Large intestine (tissue), 3 donors: Measurements from ENCODE around the gene COL9A3. TPM values are rescaled to one million over a fixed set of nuclear protein-coding genes. Genes with fewer than 3 reads are reported as not detected.

Source experiments
- DNase-seq, 2 donors: peaks; one replicate each; pipeline versions ENCODE4 v3.0.0 to v3.0.0-alpha.2; 2013
- H3K27ac ChIP-seq: one replicate; pipeline ENCODE4 v1.5.1; 2013; ENCODE audit warnings: low read length
- H3K27me3 ChIP-seq: 2 replicates; pipeline ENCODE4 v1.6.1; 2013; ENCODE audit warnings: low read length; ENCODE audit not compliant: control insufficient read depth, insufficient read depth
- H3K36me3 ChIP-seq: 2 replicates; pipeline ENCODE4 v1.6.1; 2013; ENCODE audit warnings: low read length; ENCODE audit not compliant: control insufficient read depth, insufficient read depth
- H3K4me1 ChIP-seq: one replicate; pipeline ENCODE4 v1.6.1; 2013; ENCODE audit warnings: low read length; ENCODE audit not compliant: control insufficient read depth, insufficient read depth
- H3K4me3 ChIP-seq: one replicate; pipeline ENCODE4 v1.5.1; 2013; ENCODE audit warnings: low read length
- H3K9me3 ChIP-seq: one replicate; pipeline ENCODE4 v1.6.1; 2013; ENCODE audit warnings: mild to moderate bottlenecking, low read depth, low read length, moderate library complexity; ENCODE audit not compliant: control insufficient read depth
- WGBS: methylation state at CpG from one replicate; pipeline ENCODE4 v1.1.5; 2013; ENCODE audit warnings: low lambda C conversion rate; ENCODE audit not compliant: insufficient coverage; 5-methylcytosine and 5-hydroxymethylcytosine counted together
- polyA plus RNA-seq: library from polyadenylated mRNA; unstranded; fragments of 120-200 nt; gene quantifications from one replicate; pipeline ENCODE4 v1.2.1, GENCODE V29; 2013

Gene COL9A3
- polyA plus RNA-seq, 1 donor, result 14.1 TPM

DNA sequence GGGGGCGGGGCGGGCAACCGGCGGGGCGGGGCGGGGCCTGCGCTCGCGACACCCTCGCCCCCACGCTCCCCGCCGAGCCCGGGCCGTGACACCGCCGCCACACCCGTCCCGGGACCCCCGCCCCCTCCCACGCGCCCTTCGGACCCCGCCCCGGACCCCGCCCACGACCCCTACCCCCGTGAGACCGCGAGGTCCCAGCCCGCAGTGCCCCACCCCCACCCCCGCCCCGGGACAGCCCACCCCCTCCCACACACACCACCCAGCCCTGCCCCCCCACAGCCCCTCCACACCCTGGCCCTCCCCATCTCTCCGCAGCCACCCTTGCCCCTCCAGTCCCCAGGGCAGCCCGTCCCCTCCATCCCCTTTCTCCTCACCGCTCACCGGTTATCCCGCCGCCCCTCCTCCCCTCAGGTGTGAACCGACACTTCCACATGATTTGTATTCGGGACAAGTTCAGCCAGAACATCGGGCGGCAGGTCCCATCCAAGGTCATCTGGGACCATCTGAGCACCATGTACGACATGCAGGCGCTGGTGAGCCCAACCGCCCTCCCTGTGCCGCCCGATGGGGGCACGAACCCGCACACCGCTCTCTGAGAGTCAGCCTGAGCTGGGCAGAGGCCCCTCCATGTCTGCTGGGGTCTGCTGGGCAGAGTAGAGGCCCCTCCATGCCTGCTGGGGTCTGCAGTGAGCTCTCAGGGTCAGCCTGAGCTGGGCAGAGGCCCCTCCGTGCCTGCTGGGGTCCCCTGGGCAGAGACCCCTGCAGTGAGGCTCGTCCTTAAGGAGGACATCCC, 20.0 kb upstream of the COL9A3 start:
- no peak overlapping the region for H3K27ac ChIP-seq
- WGBS, result no CpG with 5 or more reads among the region's 53 CpGs
- peaks cover 34% of the 10 kb centered on the region for H3K4me1 ChIP-seq
- H3K27me3 ChIP-seq, result no peaks in the 10 kb centered on the region
- H3K36me3 ChIP-seq, result peaks cover 39% of the 10 kb centered on the region
- DNase-seq, result no peak
- H3K9me3 ChIP-seq, result no peaks in the 10 kb centered on the region
- H3K4me3 ChIP-seq, result peak overlapping the region; percentile 41

DNA sequence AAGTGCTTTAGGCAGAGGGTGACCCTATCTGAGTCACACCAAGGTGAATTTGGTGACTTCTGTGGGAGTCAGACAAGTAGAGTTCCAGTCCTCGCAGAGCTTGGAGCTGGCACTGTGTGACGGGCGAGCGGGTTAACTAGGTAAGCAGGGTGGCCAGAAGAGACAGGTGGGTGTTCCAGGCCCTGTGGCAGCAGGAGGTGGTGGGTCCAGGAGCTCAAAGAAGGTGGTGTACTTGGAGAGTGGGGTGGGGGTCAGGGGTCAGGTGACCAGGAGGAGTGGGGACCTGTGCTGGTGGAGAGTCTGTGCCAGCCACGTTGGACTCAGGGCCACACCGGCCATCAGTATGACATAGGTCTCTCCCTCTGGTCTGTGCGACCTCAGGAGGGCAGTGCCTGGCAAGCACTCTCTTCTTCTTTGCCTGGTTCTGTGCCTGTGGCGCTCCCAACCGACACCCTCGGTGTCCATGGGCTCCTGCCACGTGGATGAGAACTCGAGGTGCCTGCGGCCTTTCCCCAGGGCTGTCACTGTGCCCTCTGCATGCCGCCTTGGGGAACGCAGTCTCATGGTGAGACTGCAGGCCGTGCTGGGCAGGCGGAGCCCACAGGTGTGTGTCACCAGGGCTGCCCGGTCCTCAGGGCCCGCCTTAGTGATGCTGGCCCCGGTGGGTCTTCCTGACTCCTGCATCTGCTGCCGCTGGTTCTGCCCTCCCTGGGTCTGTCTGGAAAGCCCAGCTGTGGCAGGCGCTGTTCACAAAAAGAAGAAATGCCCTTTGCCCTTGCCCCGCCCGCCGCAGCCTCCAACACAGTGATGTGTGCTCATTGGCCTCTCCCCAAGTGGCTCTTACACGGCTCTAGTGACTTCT, 18.9 kb upstream of the COL9A3 start:
- peak overlapping the region; percentile 6 for H3K4me3 ChIP-seq
- H3K4me1 ChIP-seq, result peaks cover 34% of the 10 kb centered on the region
- H3K27ac ChIP-seq, result peak overlapping the region; percentile 74
- 79% methylated on average over 5 of the region's 26 CpGs for WGBS
- DNase-seq, result peak; percentile 35 to 78
- H3K36me3 ChIP-seq, result peaks cover 39% of the 10 kb centered on the region
- H3K27me3 ChIP-seq, result no peaks in the 10 kb centered on the region
- H3K9me3 ChIP-seq, result no peaks in the 10 kb centered on the region

DNA sequence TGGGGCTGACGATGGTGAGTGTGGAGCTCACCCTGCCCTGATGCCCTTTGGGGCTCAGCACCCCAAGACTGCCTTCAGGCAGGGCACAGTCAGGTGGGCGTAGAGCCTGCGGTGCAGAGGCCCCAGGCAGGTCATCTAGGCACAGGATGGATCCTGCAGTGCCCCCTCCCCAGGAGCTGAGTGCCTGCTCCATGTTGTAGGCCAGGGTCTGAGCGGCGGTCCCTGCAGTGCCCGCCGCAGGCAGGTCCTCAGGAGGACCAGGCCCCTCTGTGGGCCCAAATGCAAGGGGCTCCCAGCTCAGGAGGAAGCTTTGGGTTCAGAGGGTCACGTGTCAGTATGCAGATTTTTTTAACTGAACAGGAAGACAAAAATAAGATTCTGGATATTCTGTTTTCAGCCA, 17.8 kb upstream of the COL9A3 start:
- Histone ChIP-seq H3K9me3 (no peaks in the 10 kb centered on the region), H3K4me3 (no peak overlapping the region), H3K36me3 (peaks cover 39% of the 10 kb centered on the region), H3K4me1 (peaks cover 25% of the 10 kb centered on the region), H3K27me3 (no peaks in the 10 kb centered on the region), H3K27ac (no peak overlapping the region)
- no CpG with 5 or more reads among the region's 8 CpGs for WGBS
- no peak for DNase-seq

DNA sequence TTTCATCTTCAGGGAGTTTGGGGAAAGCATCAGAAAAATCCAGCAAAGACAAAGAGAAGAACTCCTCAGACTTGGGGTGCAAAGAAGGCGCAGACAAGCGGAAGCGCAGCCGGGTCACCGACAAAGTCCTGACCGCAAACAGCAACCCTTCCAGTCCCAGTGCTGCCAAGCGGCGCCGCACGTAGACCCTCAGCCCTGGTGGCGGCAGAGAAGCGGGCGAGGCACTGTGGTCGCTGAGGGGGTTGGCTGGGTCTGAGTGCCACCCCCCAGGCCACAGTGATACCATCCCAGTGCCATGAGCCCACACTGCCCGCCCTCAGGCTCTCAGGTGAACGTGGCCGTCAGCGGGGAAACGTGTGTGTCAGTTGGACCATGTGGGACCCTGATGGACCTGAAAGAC, 17.4 kb upstream of the COL9A3 start:
- Histone ChIP-seq H3K27ac (no peak overlapping the region), H3K4me3 (no peak overlapping the region), H3K36me3 (peaks cover 39% of the 10 kb centered on the region), H3K4me1 (peaks cover 25% of the 10 kb centered on the region), H3K9me3 (no peaks in the 10 kb centered on the region), H3K27me3 (no peaks in the 10 kb centered on the region)
- no CpG with 5 or more reads among the region's 19 CpGs for WGBS
- no peak for DNase-seq

DNA sequence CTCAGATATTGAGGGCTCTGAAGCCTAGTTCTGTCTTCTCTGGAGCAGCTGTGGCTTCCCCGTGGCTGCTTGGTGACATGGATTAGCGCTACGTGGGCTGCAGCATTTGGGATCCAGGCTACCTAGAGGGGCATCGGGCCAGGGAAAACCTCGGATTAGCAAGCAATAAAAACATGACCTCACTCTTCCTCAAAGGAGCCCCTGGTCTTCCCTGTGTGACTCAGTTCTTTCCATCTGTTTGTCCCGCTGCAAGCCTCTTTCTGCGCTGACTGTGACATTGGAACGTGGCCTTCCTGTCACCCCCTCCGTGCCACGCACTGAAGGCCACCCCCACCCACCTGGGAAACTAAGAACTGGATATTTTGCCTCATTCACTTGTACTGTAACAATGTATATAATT, 17.0 kb upstream of the COL9A3 start:
- Histone ChIP-seq H3K4me3 (no peak overlapping the region), H3K27me3 (no peaks in the 10 kb centered on the region), H3K9me3 (no peaks in the 10 kb centered on the region), H3K4me1 (peaks cover 21% of the 10 kb centered on the region), H3K27ac (no peak overlapping the region), H3K36me3 (peaks cover 39% of the 10 kb centered on the region)
- DNase-seq, result no peak
- no CpG with 5 or more reads among the region's 10 CpGs for WGBS

DNA sequence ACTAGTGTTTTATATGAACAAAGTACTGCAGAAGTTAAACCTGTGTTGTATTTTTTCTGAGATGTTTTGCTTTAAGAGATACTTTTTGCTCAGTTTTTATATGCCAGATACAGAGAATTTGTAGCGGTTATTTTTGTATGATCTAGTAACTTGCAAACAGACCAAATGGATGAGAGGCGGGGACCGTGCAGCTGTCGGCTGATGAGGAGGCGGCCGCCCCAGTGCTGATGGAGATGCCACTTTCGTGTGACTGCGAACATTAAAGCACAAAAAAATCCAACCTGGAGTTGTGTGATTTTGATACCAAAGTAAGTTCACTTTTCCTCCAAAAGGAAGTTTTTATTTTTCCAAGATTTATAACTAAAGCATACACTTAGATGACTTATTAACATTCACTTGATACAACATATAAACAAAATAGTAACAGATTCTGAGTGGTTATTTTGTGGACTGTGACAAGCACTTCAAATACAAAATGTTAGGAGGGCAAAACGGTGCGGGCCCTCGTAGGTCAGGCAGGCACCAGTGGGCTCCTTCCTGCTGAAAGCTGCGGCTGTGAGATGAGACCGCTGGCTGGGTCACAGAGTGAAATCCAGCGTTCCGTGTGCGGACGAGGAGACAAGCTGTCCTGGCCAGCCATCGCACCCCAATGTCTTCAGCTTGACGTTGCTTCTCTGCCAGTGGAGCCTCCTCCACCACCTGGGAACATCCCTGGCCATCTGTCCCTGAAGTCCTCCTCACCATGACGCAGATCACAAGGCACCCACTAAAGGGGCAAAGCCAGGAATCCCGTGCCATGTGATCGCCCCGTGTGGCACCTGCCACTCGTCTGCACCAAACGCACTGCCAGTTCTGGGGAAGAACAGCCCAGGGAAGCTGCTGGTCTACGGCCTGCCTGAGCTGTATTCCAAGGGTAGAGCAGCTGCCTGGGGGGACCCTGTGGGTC, 16.3 kb upstream of the COL9A3 start:
- 100% methylated on average over 2 of the region's 26 CpGs for WGBS
- H3K9me3 ChIP-seq, result no peaks in the 10 kb centered on the region
- no peak overlapping the region for H3K27ac ChIP-seq
- peaks cover 39% of the 10 kb centered on the region for H3K36me3 ChIP-seq
- no peaks in the 10 kb centered on the region for H3K27me3 ChIP-seq
- peaks cover 18% of the 10 kb centered on the region for H3K4me1 ChIP-seq
- H3K4me3 ChIP-seq, result no peak overlapping the region
- DNase-seq, result no peak

DNA sequence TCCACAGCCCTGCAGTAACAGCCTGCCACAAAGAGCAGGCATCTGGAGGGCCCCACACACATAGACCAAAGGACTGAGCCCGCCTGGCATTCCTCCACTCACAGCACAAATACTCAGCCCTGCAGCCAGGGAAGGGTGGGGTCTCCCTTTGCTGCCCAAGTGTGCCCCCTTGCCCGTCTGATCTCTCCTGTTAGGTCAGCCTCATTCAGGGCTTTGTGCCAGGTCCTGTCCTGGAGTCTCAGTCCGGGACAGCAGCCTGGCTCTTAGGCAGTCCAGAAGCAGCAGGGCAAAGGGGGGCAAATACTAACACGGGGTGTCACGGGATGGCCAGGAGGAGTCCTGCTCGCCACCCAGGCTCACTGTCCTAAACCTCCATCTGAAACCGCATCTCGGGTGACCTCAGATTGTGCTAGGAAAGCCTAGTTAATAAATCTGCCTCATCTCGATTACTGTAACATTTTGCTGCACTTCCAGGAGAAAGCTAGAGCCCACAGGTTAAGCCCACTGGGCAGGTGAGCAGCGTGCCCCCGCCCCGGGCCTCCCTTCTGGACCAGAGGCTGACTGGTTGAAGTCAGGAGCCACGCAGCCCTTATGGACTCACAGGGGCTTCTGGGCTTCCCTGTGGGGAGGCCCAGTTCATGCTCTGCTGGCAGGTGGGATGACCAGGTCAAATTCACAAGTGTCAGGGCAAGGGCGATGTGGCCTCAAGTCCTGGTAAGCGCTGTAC, 15.4 kb upstream of the COL9A3 start:
- H3K4me3 ChIP-seq, result no peak overlapping the region
- no peaks in the 10 kb centered on the region for H3K9me3 ChIP-seq
- no peaks in the 10 kb centered on the region for H3K27me3 ChIP-seq
- H3K4me1 ChIP-seq, result peaks cover 26% of the 10 kb centered on the region
- peaks cover 42% of the 10 kb centered on the region for H3K36me3 ChIP-seq
- H3K27ac ChIP-seq, result no peak overlapping the region
- DNase-seq, result no peak
- WGBS, result no CpG with 5 or more reads among the region's 15 CpGs

DNA sequence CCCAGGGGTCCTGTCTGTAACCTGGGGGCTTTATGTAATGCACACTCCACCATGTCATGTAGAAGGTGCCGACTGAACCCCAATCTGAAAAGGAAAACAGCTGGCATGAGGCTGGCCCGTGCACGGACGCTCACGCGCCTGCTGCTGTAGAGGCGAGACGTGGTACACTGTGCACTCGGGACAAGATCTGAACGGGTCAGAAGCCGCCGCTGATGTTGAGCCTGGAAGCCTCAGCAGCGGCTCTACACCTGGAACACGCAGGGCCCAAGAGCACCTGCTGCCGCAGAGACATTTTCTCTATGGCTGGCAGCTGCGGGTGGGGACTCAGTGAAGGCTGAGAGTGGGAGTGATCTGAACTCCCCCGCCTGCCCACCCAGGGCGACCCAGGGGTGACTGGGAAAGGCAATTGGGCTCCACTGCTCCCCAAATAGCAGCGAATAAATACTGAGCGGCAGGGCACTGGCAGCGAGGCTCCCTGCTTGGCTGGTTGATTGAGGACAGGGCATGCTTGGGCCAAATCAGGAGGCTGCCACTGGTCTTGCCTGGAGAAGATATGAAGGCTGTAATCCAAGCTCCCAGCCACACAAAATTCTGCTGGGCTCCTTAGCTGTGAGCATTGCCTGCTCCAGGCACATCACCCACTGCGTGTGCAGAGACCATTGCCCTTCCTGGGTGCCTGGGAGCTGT, 14.7 kb upstream of the COL9A3 start:
- no peak overlapping the region for H3K4me3 ChIP-seq
- peaks cover 30% of the 10 kb centered on the region for H3K4me1 ChIP-seq
- no peak for DNase-seq
- peaks cover 48% of the 10 kb centered on the region for H3K36me3 ChIP-seq
- H3K27ac ChIP-seq, result no peak overlapping the region
- H3K27me3 ChIP-seq, result no peaks in the 10 kb centered on the region
- H3K9me3 ChIP-seq, result no peaks in the 10 kb centered on the region
- no CpG with 5 or more reads among the region's 22 CpGs for WGBS

DNA sequence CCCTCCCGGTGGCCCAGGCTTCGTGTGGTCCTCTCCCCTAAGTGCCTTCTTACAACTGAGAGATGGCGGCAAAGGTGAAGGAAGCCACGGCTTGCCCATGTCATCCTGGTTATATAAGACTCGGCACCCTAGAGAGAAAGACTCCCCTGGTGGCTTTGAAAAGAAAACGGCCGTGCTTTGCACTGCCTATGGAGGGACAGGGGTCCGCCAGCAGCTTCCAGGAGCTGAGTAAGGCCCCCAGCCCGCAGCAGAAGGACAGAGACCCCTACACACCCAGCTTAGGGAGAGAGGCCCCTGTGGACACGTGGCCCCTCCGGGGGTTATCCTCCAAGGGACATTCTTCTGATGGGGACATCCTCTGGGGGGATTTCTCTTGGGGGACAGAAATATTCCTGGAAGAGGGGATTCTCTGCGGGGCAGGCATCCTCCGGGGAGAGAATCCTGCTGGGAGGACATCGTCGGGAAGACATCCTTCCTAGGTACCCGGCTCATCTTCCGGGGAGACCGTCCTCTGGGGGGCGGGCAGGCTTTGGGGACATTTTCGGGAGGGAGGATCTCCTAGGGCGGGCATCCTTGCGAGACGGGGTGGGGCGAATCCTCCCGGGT, 12.7 kb upstream of the COL9A3 start:
- Histone ChIP-seq H3K27me3 (no peaks in the 10 kb centered on the region), H3K27ac (peak overlapping the region; percentile 31), H3K4me1 (peaks cover 15% of the 10 kb centered on the region), H3K4me3 (peak overlapping the region; percentile 10), H3K9me3 (no peaks in the 10 kb centered on the region), H3K36me3 (peaks cover 52% of the 10 kb centered on the region)
- no peak for DNase-seq
- WGBS, result no CpG with 5 or more reads among the region's 25 CpGs
